ENCODE results near the gene PIP4K2A. TPM values are rescaled to one million over a fixed set of nuclear protein-coding genes. Genes with fewer than 3 reads are reported as not detected.

Gene PIP4K2A
- total RNA-seq, 6 experiments from 2014 or later = 50.1 to 67.9 (median 58.9) TPM

DNA sequence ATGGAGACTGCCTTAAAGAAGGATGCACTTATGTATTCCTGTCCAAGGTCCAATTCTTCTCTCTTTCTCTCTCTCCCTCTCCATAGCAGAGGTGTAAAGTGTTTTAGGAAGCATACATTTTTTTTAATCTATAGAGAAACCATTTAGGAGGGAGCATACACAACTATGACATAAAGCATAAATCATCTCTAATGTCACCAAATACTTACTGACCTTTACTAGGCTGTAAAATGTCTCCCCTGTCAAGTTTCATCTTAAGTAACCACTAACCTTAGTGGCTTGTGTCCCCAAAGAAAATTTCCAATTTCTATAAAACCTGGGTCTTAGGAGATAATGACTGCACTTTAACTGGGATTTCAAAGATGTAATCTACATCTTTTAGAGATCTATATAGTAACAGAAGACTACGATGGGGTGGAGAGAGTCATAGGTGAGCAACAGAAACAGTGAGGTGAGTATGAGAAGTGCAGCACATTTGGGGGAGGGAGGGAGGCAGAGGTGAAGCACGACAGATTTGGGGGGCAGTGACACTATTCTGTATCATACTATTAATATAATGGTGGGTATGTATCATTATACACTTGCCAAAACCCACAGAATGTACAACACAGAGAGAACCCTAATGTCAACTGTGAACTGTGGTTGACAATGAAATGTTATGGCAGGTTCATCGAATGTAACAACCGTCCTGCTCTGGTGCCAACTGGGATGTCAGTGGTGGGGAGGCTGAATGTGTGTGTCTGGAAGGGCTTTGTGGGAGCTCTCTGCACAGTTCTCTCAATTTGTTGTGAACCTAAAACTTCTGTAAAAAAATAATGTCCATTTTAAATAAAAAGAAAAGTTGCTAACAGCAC lies 79.5 kb downstream of the PIP4K2A start:
- no peak overlapping the region for H3K4me3 Mint-ChIP-seq
- no peaks in the 10 kb centered on the region for H3K9me3 Mint-ChIP-seq
- no peak for DNase-seq
- H3K4me1 Mint-ChIP-seq (ENCODE audit: low read depth) = peaks cover 30% of the 10 kb centered on the region
- TF ChIP-seq, protein P1, sequence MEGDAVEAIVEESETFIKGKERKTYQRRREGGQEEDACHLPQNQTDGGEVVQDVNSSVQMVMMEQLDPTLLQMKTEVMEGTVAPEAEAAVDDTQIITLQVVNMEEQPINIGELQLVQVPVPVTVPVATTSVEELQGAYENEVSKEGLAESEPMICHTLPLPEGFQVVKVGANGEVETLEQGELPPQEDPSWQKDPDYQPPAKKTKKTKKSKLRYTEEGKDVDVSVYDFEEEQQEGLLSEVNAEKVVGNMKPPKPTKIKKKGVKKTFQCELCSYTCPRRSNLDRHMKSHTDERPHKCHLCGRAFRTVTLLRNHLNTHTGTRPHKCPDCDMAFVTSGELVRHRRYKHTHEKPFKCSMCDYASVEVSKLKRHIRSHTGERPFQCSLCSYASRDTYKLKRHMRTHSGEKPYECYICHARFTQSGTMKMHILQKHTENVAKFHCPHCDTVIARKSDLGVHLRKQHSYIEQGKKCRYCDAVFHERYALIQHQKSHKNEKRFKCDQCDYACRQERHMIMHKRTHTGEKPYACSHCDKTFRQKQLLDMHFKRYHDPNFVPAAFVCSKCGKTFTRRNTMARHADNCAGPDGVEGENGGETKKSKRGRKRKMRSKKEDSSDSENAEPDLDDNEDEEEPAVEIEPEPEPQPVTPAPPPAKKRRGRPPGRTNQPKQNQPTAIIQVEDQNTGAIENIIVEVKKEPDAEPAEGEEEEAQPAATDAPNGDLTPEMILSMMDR (IDR thresholded peaks at IDR 0.05) = no peak
- H3K27ac Mint-ChIP-seq = no peak overlapping the region
- H3K27me3 Mint-ChIP-seq (ENCODE audit: insufficient read depth) = peaks cover 1% of the 10 kb centered on the region; the same call in 1 of the 2 replicates
- H3K36me3 Mint-ChIP-seq (ENCODE audit: low read depth) = peaks cover 14% of the 10 kb centered on the region; the same call in 1 of the 2 replicates

DNA sequence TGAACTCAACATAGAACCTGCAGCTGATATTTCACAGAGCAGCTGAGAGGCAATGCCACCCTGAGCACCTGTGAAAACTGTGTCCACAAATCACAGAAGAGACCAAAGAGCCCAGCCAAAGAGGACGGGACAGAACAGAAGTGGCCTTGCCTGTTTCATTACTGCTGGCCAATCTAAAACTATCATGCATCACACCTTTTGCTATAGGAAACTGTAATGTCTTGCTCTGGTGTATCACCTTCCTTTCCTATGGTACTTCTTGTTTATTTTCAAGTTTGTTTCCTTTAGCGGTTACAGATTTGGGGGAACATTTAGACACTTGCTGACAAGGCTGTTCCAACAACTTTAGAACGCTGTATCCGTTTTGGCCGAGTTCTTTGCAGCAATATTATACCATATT lies 80.3 kb downstream of the PIP4K2A start:
- H3K4me1 Mint-ChIP-seq (ENCODE audit: low read depth) = peaks cover 34% of the 10 kb centered on the region
- no peak for DNase-seq
- H3K27me3 Mint-ChIP-seq (ENCODE audit: insufficient read depth) = peaks cover 1% of the 10 kb centered on the region; the same call in 1 of the 2 replicates
- TF ChIP-seq, protein P1 (IDR thresholded peaks at IDR 0.05) = no peak
- no peak overlapping the region for H3K4me3 Mint-ChIP-seq
- H3K36me3 Mint-ChIP-seq (ENCODE audit: low read depth) = peaks cover 15% of the 10 kb centered on the region
- no peak overlapping the region for H3K27ac Mint-ChIP-seq
- no peaks in the 10 kb centered on the region for H3K9me3 Mint-ChIP-seq

DNA sequence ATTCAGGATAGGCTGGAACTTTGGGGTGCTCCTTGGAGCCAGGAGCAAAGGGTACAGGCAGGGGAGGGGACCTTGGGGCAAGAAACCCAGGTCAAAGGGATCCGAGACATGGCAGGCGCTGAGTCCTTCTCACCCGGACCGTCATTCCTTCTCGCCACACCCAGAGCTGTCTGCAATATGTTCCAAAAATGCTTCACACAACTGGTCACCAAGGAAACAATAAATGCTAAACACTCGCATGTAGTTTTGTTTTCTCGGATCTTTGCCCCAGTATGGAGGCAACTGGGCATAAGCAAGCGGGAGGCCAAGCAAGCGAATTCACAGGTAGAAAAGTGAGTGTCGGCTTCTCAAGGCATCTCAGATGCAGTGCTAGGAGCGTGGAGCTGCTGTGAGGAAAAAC lies 80.8 kb downstream of the PIP4K2A start:
- Mint-ChIP-seq H3K4me3 (no peak overlapping the region), H3K27ac (no peak overlapping the region), H3K9me3 (no peaks in the 10 kb centered on the region), H3K36me3 (ENCODE audit: low read depth) (peaks cover 18% of the 10 kb centered on the region), H3K27me3 (ENCODE audit: insufficient read depth) (peaks cover 1% of the 10 kb centered on the region; the same call in 1 of the 2 replicates), H3K4me1 (ENCODE audit: low read depth) (peaks cover 35% of the 10 kb centered on the region)
- TF ChIP-seq, protein P1 (IDR thresholded peaks at IDR 0.05) = no peak
- no peak for DNase-seq

DNA sequence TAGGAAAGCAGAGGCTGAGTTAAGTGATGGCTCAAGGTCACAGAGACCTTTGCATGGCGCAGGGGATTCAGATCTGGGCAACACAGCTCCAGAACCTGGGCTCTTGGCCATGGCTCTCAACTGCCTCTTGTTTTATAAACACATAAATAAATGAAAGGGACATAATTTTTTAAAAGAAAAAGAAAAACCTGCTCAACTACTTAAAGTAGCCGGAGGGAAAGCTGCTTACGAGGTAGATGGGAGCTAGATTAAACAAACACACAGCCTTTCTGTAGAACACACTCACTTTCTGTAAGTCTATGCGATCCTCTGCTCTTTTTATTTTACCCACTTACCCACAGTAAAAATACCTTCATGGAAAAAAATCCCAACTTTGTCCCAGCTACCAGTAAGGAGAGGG lies 81.3 kb downstream of the PIP4K2A start:
- DNase-seq = no peak
- Mint-ChIP-seq H3K9me3 (no peaks in the 10 kb centered on the region), H3K27me3 (ENCODE audit: insufficient read depth) (peaks cover 1% of the 10 kb centered on the region; the same call in 1 of the 2 replicates), H3K27ac (no peak overlapping the region), H3K4me3 (no peak overlapping the region), H3K36me3 (ENCODE audit: low read depth) (peaks cover 22% of the 10 kb centered on the region), H3K4me1 (ENCODE audit: low read depth) (peaks cover 40% of the 10 kb centered on the region)
- TF ChIP-seq, protein P1 (IDR thresholded peaks at IDR 0.05) = no peak

DNA sequence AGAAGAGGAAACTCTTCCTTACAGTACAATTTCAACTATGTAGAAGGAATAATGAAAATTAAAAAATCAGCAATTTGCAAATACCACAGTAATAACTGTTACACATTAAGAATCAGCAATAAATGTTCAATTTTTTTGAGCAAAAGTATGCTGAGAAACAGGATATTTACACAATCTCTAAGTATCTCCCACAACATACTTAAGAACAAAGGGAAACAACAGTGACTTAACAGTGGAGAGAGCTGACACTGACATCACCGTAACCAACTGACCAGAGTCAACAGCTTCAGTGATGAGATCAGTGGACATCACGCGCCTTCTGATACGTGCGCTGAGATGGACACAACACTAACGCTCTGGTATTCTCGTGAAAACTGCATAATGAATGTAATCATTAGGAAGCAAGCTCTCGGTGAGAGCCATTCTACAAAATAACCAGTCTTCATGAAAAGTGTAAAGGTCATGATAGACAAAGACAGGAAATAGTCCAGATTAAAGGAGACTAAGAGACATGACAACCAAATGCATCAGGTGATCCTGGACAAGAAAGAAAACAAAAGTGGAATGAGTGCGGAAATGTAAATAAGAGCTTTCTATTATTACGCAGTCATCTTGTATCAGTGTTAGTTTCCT lies 82.6 kb downstream of the PIP4K2A start:
- TF ChIP-seq, protein P1 (IDR thresholded peaks at IDR 0.05) = no peak
- Mint-ChIP-seq H3K27me3 (ENCODE audit: insufficient read depth) (peaks cover under 1% of the 10 kb centered on the region; the same call in 1 of the 2 replicates), H3K36me3 (ENCODE audit: low read depth) (peaks cover 22% of the 10 kb centered on the region), H3K9me3 (no peaks in the 10 kb centered on the region), H3K27ac (no peak overlapping the region; the same call in 1 of the 2 replicates), H3K4me1 (ENCODE audit: low read depth) (peaks cover 53% of the 10 kb centered on the region), H3K4me3 (no peak overlapping the region)
- no peak for DNase-seq
